DND-41 (cell line): ENCODE measurements around the gene PITX1.

Experiments
- ATAC-seq: fragments of 200-7000 bp; cut with Tn5 transposase; 3 replicates; pipeline ENCODE4 v1.9.1; 2021; ENCODE audit warnings: low read depth; ENCODE audit not compliant: insufficient read depth
- DNase-seq: peaks from one replicate; pipeline ENCODE4 v3.0.0-alpha.2; 2020
- H2AFZ ChIP-seq: 2 replicates; pipeline ENCODE4 v1.6.0; 2012; ENCODE audit warnings: low read depth, low read length
- H3K27ac ChIP-seq: 2 replicates; pipeline ENCODE4 v1.5.1; 2012; ENCODE audit warnings: low read length, inconsistent platforms
- H3K27me3 ChIP-seq: fragments of 200-600 bp; sonication (generic); 2 replicates; pipeline ENCODE4 v1.6.0; 2012; ENCODE audit warnings: low read length, mild to moderate bottlenecking, inconsistent platforms; ENCODE audit not compliant: insufficient read depth, poor library complexity
- H3K36me3 ChIP-seq: 2 replicates; pipeline ENCODE4 v1.5.1; 2012; ENCODE audit warnings: low read length, inconsistent platforms; ENCODE audit not compliant: insufficient read depth
- H3K4me1 ChIP-seq: 2 replicates; pipeline ENCODE4 v1.5.1; 2012; ENCODE audit warnings: mild to moderate bottlenecking, low read length; ENCODE audit not compliant: insufficient read depth
- H3K4me2 ChIP-seq: 2 replicates; pipeline ENCODE4 v1.6.0; 2012; ENCODE audit warnings: mild to moderate bottlenecking, moderate library complexity, low read length, inconsistent platforms; ENCODE audit not compliant: insufficient read depth
- H3K4me3 ChIP-seq, 2 experiments: fragments of 200-600 bp in 1 of 2; shearing (Covaris generic) in 1 of 2; 2 replicates each; pipeline ENCODE4 v1.5.1; 2012 to 2016; ENCODE audit warnings: inconsistent platforms in 2 of 2, low read length in 2 of 2, mild to moderate bottlenecking in 2 of 2, low read depth in 1 of 2, moderate library complexity in 1 of 2
- H3K79me2 ChIP-seq: 2 replicates; pipeline ENCODE4 v1.6.0; 2012; ENCODE audit warnings: low read length, inconsistent platforms; ENCODE audit not compliant: insufficient read depth
- H3K9ac ChIP-seq: 2 replicates; pipeline ENCODE4 v1.6.0; 2012; ENCODE audit warnings: low read depth, mild to moderate bottlenecking, inconsistent platforms, low read length, moderate library complexity
- H3K9me3 ChIP-seq: 2 replicates; pipeline ENCODE4 v1.5.1; 2012; ENCODE audit warnings: low read length, moderate library complexity, mild to moderate bottlenecking, inconsistent platforms; ENCODE audit not compliant: insufficient read depth, severe bottlenecking
- H4K20me1 ChIP-seq: 2 replicates; pipeline ENCODE4 v1.6.0; 2012; ENCODE audit warnings: low read length; ENCODE audit not compliant: insufficient read depth
- CTCF ChIP-seq: IDR thresholded peaks from 2 replicates; pipeline ENCODE4 v1.5.1; 2012; ENCODE audit warnings: borderline replicate concordance, low read length, moderate library complexity, mild to moderate bottlenecking; ENCODE audit not compliant: poor library complexity, severe bottlenecking; ENCODE audit errors: extremely low read depth
- EZH2 ChIP-seq: IDR thresholded peaks from 3 replicates; pipeline ENCODE4 v1.6.1; 2012; ENCODE audit warnings: borderline replicate concordance, low read depth, mild to moderate bottlenecking, moderate library complexity, low read length, inconsistent platforms; ENCODE audit not compliant: severe bottlenecking

The PITX1 gene

GRCh38 chr5:135009736-135010501, 24.1 kb downstream of the PITX1 start:
- ATAC-seq (no peak), DNase-seq (no peak)
- Histone ChIP-seq H3K9ac (no peak overlapping the region), H3K4me2 (no peak overlapping the region), H3K27me3 (no peaks in the 10 kb centered on the region), H3K79me2 (no peaks in the 10 kb centered on the region), H3K4me1 (no peaks in the 10 kb centered on the region), H4K20me1 (no peaks in the 10 kb centered on the region), H3K9me3 (no peaks in the 10 kb centered on the region), H3K36me3 (no peaks in the 10 kb centered on the region), H3K27ac (no peak overlapping the region), H3K4me3 (no peak overlapping the region), H2AFZ (no peak overlapping the region)
- TF ChIP-seq CTCF (no peak), EZH2 (no peak)

GRCh38 chr5:135008981-135009735, 24.9 kb downstream of the PITX1 start:
- no peaks in the 10 kb centered on the region for H3K27me3 ChIP-seq
- no peak overlapping the region for H3K9ac ChIP-seq
- H3K79me2 ChIP-seq, result no peaks in the 10 kb centered on the region
- no peaks in the 10 kb centered on the region for H3K4me1 ChIP-seq
- H3K4me3 ChIP-seq, result no peak overlapping the region
- no peak for DNase-seq
- no peak overlapping the region for H3K4me2 ChIP-seq
- H3K9me3 ChIP-seq, result no peaks in the 10 kb centered on the region
- TF ChIP-seq EZH2, result no peak
- TF ChIP-seq CTCF, result no peak
- no peak overlapping the region for H2AFZ ChIP-seq
- no peaks in the 10 kb centered on the region for H3K36me3 ChIP-seq
- no peak for ATAC-seq
- no peak overlapping the region for H3K27ac ChIP-seq
- no peaks in the 10 kb centered on the region for H4K20me1 ChIP-seq

- no peaks in the 10 kb centered on the region for H3K36me3 ChIP-seq
- no peak for DNase-seq
- H3K9me3 ChIP-seq, result no peaks in the 10 kb centered on the region
- no peak overlapping the region for H2AFZ ChIP-seq
- no peak for ATAC-seq
- H3K27me3 ChIP-seq, result no peaks in the 10 kb centered on the region
- no peak for TF ChIP-seq EZH2
- TF ChIP-seq CTCF, result no peak
- H4K20me1 ChIP-seq, result no peaks in the 10 kb centered on the region
- H3K9ac ChIP-seq, result no peak overlapping the region
- H3K79me2 ChIP-seq, result no peaks in the 10 kb centered on the region
- no peak overlapping the region for H3K27ac ChIP-seq
- H3K4me2 ChIP-seq, result no peak overlapping the region
- H3K4me1 ChIP-seq, result no peaks in the 10 kb centered on the region
- no peak overlapping the region for H3K4me3 ChIP-seq
These were observed 25.5 kb downstream of the PITX1 start for GRCh38 chr5:135008556-135008955.
